ENCODE results near the gene KRTAP5-9. TPM values are rescaled to one million over a fixed set of nuclear protein-coding genes. Genes with fewer than 3 reads are reported as not detected.

KRTAP5-9 gene
- total RNA-seq, 1 experiment from 2014 or later: not detected

Other genes with a start within 250 kb of the KRTAP5-9 start
- gene DHCR7, start 100.0 kb upstream of the KRTAP5-9 start, total RNA-seq (2022): 185 and 211 TPM in 2 replicates
- gene NADSYN1, start 95.2 kb upstream of the KRTAP5-9 start, total RNA-seq (2022): 79.7 and 91.1 TPM in 2 replicates
- not detected in 2 replicates for gene KRTAP5-7, start 21.2 kb upstream of the KRTAP5-9 start, total RNA-seq (2022)
- not detected in 2 replicates for gene KRTAP5-8, start 10.4 kb upstream of the KRTAP5-9 start, total RNA-seq (2022)
- not detected in 2 replicates for gene KRTAP5-10, start 17.1 kb downstream of the KRTAP5-9 start, total RNA-seq (2022)
- not detected in 2 replicates for gene KRTAP5-11, start 34.5 kb downstream of the KRTAP5-9 start, total RNA-seq (2022)